ENCODE measurements around the gene PTDSS2. TPM values are rescaled to one million over a fixed set of nuclear protein-coding genes. Genes with fewer than 3 reads are reported as not detected.

PTDSS2 gene
- total RNA-seq, 1 donor from 2014 or later, result 185 TPM

GRCh38 chr11:489610-490185 lies 39.6 kb downstream of the PTDSS2 start:
- H3K27me3 ChIP-seq, result no peaks in the 10 kb centered on the region
- no peaks in the 10 kb centered on the region for H3K4me1 ChIP-seq
- H3K9me3 ChIP-seq, result no peaks in the 10 kb centered on the region
- intact Hi-C loops (cut with DNase I), result no loop called here
- H3K36me3 ChIP-seq, result peaks cover 31 to 41% of the 10 kb centered on the region in 2 donors
- H3K27ac ChIP-seq, result no peak overlapping the region
- no peak for TF ChIP-seq CTCF (IDR thresholded peaks at IDR 0.05)
- no peak overlapping the region for H3K4me3 ChIP-seq
- DNase-seq (ENCODE audit: low spot score in 2 of 2), result no peak

- no peak overlapping the region for H3K4me3 ChIP-seq
- H3K27me3 ChIP-seq, result no peaks in the 10 kb centered on the region
- H3K36me3 ChIP-seq, result peaks cover 37 to 46% of the 10 kb centered on the region in 2 donors
- H3K4me1 ChIP-seq, result no peaks in the 10 kb centered on the region
- H3K9me3 ChIP-seq, result no peaks in the 10 kb centered on the region
- TF ChIP-seq CTCF (IDR thresholded peaks at IDR 0.05), result no peak
- no peak overlapping the region for H3K27ac ChIP-seq
- DNase-seq (ENCODE audit: low spot score in 2 of 2), result no peak
- intact Hi-C loops (cut with DNase I), result no loop called here
Observed at GRCh38 chr11:490186-490929, 40.3 kb downstream of the PTDSS2 start.

- intact Hi-C loops (cut with DNase I), result no loop called here
- TF ChIP-seq CTCF (IDR thresholded peaks at IDR 0.05), result no peak
- H3K4me1 ChIP-seq, result no peaks in the 10 kb centered on the region
- no peaks in the 10 kb centered on the region for H3K27me3 ChIP-seq
- no peak overlapping the region for H3K4me3 ChIP-seq
- no peaks in the 10 kb centered on the region for H3K9me3 ChIP-seq
- no peak overlapping the region for H3K27ac ChIP-seq
- H3K36me3 ChIP-seq, result peaks cover 38 to 50% of the 10 kb centered on the region in 2 donors
- DNase-seq (ENCODE audit: low spot score in 2 of 2), result no peak
Observed at GRCh38 chr11:490930-491260, 40.8 kb downstream of the PTDSS2 start.

DNA sequence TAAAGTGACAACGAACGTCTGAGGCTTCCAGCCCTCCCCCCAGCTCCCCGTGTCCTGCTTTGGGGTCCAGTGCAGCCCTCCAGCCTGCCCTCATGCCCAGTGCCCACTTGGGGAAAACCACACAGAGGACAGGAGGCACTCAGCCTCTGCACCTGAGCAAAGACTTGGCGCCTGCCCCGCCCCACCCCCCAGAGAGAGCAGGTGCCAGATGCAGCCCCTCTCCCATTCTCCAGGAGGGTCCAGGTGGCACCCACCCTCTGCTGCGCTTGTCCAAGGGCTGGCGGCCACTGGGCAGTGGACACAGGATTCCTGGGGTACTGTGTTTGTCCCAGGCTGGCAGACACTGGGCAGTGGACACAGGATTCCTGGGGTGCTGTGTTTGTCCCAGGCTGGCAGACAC lies 41.3 kb downstream of the PTDSS2 start:
- Histone ChIP-seq H3K27ac (no peak overlapping the region), H3K36me3 (peaks cover 43 to 50% of the 10 kb centered on the region in 2 donors), H3K4me1 (no peaks in the 10 kb centered on the region), H3K4me3 (no peak overlapping the region), H3K9me3 (no peaks in the 10 kb centered on the region), H3K27me3 (no peaks in the 10 kb centered on the region)
- no peak for TF ChIP-seq CTCF (IDR thresholded peaks at IDR 0.05)
- no peak for DNase-seq (ENCODE audit: low spot score in 2 of 2)
- intact Hi-C loops (cut with DNase I), result no loop called here

GRCh38 chr11:492427-493226 lies 42.5 kb downstream of the PTDSS2 start:
- intact Hi-C loops (cut with DNase I), result no loop called here
- no peaks in the 10 kb centered on the region for H3K9me3 ChIP-seq
- H3K4me3 ChIP-seq, result no peak overlapping the region
- H3K36me3 ChIP-seq, result peaks cover 56 to 62% of the 10 kb centered on the region in 2 donors
- no peak for DNase-seq (ENCODE audit: low spot score in 2 of 2)
- no peak overlapping the region for H3K27ac ChIP-seq
- H3K27me3 ChIP-seq, result no peaks in the 10 kb centered on the region
- H3K4me1 ChIP-seq, result no peaks in the 10 kb centered on the region
- TF ChIP-seq CTCF (IDR thresholded peaks at IDR 0.05), result no peak
